GM21390 (cell line): Measurements from ENCODE around the gene CASP12.

Experiments used
- ATAC-seq: cut with Tn5 transposase; IDR thresholded peaks from one replicate; pipeline ENCODE4 v1.9.1; 2021; ENCODE audit not compliant: unreplicated experiment

CASP12 gene

GRCh38 chr11:104892723-104893511, 5.3 kb downstream of the CASP12 start:
- ATAC-seq, result no peak

GRCh38 chr11:104891135-104891534, 7.1 kb downstream of the CASP12 start:
- no peak for ATAC-seq

- ATAC-seq, result no peak
Measured at GRCh38 chr11:104883342-104883741, 14.9 kb downstream of the CASP12 start.

- peak; percentile 65 for ATAC-seq
Measured at GRCh38 chr11:104881117-104881794, 17.0 kb downstream of the CASP12 start.

- no peak for ATAC-seq
Measured at GRCh38 chr11:104879514-104880190, 18.6 kb downstream of the CASP12 start.

GRCh38 chr11:104876861-104877431, 21.3 kb downstream of the CASP12 start:
- ATAC-seq, result peak; percentile 69

GRCh38 chr11:104876324-104876723, 21.9 kb downstream of the CASP12 start:
- no peak for ATAC-seq

GRCh38 chr11:104873252-104873651, 25.0 kb downstream of the CASP12 start:
- ATAC-seq, result no peak

GRCh38 chr11:104872393-104872792, 25.9 kb downstream of the CASP12 start:
- ATAC-seq, result no peak

- ATAC-seq, result no peak
Measured at GRCh38 chr11:104870910-104871309, 27.4 kb downstream of the CASP12 start.

GRCh38 chr11:104866815-104867214, 31.4 kb downstream of the CASP12 start:
- no peak for ATAC-seq

GRCh38 chr11:104858882-104859775, 39.1 kb downstream of the CASP12 start:
- peak; percentile 61 for ATAC-seq

- ATAC-seq, result no peak
Measured at GRCh38 chr11:104856607-104857006, 41.7 kb downstream of the CASP12 start.

GRCh38 chr11:104855965-104856364, 42.3 kb downstream of the CASP12 start:
- no peak for ATAC-seq

- no peak for ATAC-seq
Measured at GRCh38 chr11:104853276-104853675, 45.0 kb downstream of the CASP12 start.

GRCh38 chr11:104852811-104853210, 45.4 kb downstream of the CASP12 start:
- ATAC-seq, result no peak

GRCh38 chr11:104846216-104846615, 52.0 kb downstream of the CASP12 start:
- ATAC-seq, result no peak

GRCh38 chr11:104844451-104844850, 53.8 kb downstream of the CASP12 start:
- ATAC-seq, result no peak

- ATAC-seq, result no peak
Measured at GRCh38 chr11:104843150-104843836, 55.0 kb downstream of the CASP12 start.

- ATAC-seq, result no peak
Measured at GRCh38 chr11:104841973-104842525, 56.2 kb downstream of the CASP12 start.
